NCI-H2029 (cell line): ENCODE results near the gene OSBPL9.
A peak's percentile ranks its signal among the peaks of the same experiment; 100 is the strongest.

Experiments used
- DNase-seq: peaks from one replicate; lab custom pipeline; 2025; lab: John Stamatoyannopoulos, UW

Gene OSBPL9

GRCh38 chr1:51738681-51739080, 121.8 kb downstream of the OSBPL9 start:
- DNase-seq: no peak

- no peak for DNase-seq
Measured at GRCh38 chr1:51740652-51741051, 123.8 kb downstream of the OSBPL9 start.

- DNase-seq: no peak
Measured at GRCh38 chr1:51741121-51741681, 124.3 kb downstream of the OSBPL9 start.

- no peak for DNase-seq
Measured at GRCh38 chr1:51744506-51745303, 127.8 kb downstream of the OSBPL9 start.

DNA sequence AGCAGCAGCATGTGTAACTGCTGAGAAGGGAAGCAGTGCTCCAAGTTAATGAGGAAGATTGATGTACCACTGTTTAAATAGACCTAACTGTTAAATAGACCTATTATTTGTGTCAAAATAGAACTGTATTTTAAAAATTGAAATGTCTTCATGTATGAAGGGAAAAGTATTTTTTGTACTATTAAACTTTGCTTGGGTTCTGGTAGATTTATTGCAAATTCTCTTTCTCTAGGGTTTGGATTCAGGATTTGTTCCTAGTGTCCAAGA, 128.3 kb downstream of the OSBPL9 start:
- DNase-seq: no peak

DNA sequence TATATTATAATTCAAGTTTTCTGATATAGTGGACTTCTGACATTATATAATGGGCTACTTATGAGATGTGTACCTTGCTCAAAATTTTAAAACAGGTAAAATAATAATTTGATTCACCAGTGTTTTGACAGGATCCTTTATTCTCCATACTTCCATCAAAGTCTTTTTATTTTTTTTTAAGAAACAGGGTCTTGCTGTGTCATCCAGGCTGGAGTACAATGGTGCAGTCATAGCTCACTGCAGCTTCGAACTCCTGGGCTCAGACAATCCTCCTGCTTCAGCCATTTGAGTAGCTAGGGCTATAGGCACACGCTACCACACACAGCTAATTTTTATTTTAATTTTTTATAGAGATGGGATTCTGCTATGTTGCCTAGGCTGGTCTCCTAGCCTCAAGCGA, 132.3 kb downstream of the OSBPL9 start:
- DNase-seq: no peak

GRCh38 chr1:51750218-51750617, 133.3 kb downstream of the OSBPL9 start:
- no peak for DNase-seq

DNA sequence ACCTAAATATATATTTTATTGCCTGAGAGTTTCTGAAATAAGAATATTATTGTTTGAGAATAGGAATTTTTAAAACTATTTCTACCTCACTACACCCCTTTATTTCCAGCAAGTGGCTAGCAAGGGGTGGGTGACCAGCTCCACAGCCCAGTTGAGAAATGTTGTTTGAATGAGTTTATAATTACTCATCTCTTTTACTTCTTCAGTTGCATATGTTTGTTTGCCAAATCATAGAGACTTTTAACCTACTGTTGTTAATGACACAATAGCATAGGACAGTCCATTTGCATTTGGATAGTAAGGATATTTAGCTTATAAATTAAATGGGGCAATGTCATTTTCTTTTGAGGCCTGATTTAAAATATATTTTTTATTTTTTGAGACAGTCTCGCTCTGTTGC, 133.8 kb downstream of the OSBPL9 start:
- no peak for DNase-seq

GRCh38 chr1:51752073-51752948, 135.4 kb downstream of the OSBPL9 start:
- no peak for DNase-seq

- no peak for DNase-seq
Measured at GRCh38 chr1:51753969-51754368, 137.1 kb downstream of the OSBPL9 start.

GRCh38 chr1:51754666-51755065, 137.8 kb downstream of the OSBPL9 start:
- DNase-seq: no peak

DNA sequence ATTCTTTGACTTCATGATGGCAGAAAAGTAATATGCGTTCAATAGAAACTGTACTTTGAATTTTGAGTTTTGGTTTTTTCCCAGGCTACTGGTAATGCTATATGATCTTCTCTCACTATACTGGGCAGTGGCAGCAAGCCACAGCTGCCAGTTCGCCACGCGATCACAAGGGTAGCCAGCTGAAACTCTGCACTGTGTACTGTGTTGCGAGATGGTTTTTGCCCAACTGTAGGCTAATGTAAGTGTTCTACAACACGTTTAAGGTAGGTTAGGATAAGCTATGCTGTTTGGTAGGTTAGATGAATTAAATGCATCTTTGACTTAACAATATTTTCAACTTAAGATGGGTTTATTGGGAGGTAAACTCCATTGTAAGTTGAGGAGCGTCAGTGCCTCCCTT, 138.5 kb downstream of the OSBPL9 start:
- DNase-seq: no peak

DNA sequence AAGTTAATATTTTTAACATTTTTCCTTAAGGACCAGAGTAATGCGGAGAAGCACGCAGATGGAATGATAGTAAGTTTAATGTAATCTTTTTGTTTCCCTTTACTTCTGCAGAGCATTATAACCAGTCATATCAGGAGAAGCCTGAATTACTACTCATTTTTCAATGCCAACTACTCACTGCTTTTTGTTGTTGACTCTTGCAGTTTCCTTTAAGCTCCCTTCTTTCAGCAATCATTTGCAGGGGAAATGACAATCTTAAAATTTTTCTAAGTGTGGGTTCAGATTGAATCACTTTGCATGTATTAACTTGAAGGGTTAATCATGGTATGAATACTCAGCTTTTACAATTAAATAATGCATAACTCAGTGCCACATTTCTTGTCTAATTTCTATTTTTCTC, 139.4 kb downstream of the OSBPL9 start:
- DNase-seq: no peak

DNA sequence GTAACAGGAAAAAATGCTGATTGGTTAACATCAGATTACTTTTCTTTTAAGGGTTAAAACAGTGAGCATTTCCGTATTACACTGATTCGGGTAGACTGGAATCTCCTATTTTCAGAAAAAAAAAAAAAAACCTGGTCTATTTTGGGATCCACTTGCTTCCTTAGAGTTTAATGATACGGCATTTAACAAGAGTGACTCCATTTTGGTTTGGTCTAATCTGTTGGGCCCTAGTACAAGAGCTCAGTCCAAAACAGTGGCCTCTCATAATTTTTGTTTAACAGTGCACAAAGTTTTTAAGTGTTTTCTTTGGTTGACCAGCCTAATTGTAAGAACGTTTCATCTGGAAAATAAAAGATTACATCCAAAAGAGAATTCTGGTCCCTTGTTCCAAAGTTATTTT, 141.4 kb downstream of the OSBPL9 start:
- no peak for DNase-seq

- DNase-seq: no peak
Measured at GRCh38 chr1:51760872-51761271, 144.0 kb downstream of the OSBPL9 start.

DNA sequence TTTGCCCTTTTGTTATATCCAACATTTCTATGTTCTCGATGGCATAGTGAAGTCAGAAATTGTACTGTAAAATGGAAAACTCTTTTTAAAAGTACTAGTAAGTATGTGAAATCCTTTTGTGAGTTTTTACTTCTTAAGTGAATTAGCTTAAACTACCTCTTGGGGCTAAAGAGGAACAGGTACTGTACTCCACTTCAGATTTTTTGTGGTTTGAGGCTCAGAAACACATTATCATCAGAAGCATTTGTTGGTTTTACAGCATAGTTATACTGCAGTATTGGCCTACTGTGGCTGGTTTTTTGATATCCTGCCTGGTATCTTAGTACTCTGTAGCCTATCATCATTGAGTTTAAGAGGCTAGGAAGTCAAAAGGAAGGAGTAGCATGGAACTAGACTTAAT, 144.5 kb downstream of the OSBPL9 start:
- no peak for DNase-seq

DNA sequence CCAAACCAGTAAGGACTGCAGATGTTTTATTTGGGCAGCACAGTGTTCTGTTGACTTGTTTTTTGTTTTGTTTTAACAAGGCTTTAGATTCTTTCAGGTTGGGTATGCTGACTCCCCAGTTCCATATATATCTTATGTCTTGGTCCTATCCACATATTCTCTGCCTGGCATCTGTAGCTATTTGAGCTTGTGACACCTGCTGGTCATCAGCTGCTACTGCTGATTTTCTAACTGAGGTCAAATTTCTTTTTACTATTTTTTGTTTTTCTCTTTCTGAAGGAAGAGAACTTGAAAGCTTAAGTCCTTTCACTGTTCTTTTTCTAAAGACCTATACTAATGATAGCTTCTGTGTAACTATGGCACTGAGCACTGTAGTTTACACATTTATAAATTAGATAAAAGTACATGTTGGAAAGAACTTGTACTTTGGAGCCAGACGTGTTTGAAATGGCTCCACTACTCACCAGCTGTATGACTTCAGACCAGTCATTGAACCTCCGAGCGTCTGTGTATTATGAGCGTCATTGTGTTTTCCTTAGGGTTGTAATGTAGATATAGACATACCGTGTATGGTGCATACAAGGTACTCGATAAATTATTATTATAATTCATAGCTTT, 152.2 kb downstream of the OSBPL9 start:
- peak; percentile 75 for DNase-seq

DNA sequence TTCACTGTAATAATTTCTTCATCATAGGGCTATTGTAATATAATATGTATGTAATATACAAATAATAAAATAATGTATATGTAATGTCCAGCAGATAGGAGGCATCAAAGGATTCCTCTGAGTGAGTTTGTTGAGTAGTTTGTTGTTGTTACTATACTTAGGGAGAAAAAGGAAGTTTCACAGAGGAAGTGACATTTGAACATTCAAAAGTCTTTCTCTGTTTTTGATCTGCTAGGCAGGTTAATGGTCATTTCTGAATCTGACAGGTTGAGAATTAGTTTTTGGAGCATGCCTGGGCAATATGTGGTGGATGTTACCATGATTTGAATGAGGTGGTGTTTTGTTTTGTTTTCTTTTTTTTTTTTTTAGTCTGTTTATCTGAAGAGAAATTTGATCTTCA, 159.5 kb downstream of the OSBPL9 start:
- no peak for DNase-seq

- no peak for DNase-seq
Measured at GRCh38 chr1:51780927-51781326, 164.0 kb downstream of the OSBPL9 start.

DNA sequence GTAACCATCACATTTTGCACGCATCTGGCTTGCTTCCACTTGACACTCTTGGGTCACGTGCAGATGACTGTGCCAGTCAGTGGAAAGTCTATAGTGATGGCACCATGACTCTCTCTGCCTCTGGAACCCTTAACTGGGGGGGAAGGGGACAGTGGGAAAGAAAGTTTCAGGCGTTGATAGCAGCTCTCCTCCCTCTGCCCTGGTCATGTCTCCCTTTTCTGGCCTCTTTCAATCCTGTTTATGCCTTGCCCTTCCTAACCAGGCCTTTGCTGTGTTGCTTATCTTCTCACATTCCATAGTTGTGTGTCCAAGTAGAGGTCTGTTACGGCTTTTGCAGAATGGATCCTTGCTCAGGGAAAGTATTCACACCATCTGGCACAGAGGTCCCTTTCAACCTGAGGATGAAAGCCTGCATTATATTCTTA, 168.1 kb downstream of the OSBPL9 start:
- no peak for DNase-seq

DNA sequence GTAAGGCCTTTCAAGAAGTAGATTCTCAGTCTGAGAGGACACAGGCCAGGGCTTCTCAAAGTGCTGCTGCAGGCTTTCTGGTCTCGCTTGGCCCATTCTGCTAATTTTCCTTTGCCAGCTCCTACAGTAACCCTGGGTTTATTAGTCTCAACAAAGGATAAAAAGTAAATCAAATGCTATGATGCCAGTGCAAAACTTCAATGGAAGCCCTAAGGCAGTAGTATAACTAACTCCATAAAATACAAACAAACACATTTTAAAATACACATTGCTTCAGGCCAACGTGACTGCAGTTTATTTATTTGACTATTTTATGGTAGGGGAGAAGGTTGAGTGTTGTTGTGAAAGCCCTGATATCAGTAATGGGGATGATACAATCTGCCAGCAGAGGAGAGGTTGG, 172.0 kb downstream of the OSBPL9 start:
- DNase-seq: no peak

- DNase-seq: no peak
Measured at GRCh38 chr1:51789342-51789741, 172.4 kb downstream of the OSBPL9 start.

GRCh38 chr1:51790385-51790784, 173.5 kb downstream of the OSBPL9 start:
- no peak for DNase-seq
